ENCODE data around the gene N4BP2.

Gene N4BP2

DNA sequence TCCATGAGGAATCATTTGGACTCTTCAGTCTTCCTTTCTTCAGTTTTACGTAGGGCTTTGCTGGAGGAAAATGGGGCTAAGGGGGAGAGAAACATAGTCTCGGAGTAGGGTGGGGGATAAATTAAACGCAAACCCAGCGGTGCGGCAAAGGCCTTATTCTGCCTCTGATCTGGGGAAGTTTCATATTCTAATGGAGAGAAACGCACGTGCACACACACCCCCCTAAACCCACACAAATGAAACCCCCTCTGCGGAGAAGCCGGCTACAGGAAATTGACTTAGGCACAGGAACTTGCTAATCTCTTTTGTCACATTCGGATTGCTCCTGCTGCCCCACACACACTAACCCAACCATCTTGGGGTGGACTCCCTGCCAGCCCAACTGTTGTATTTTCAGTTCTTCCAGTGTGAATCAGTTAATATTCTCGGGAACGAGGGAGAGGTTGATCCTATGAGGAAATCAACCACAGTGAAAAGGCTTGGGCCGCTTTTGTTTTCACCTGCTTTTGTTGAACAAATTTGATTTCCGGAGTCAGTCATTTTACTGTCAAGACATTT is 140.2 kb downstream of the N4BP2 start, which contains the start of gene RHOH (continued):
- no peak for TF ChIP-seq ZNF354C (tag by site-specific recombination; IDR thresholded peaks at IDR 0.05; ENCODE audit: borderline replicate concordance, low read depth)
- TF ChIP-seq ZNF785 (tag by site-specific recombination; IDR thresholded peaks at IDR 0.05): no peak
- no peak for TF ChIP-seq ZNF529 (tag by site-specific recombination; IDR thresholded peaks at IDR 0.05; ENCODE audit: insufficient replicate concordance)
- TF ChIP-seq, protein P1, sequence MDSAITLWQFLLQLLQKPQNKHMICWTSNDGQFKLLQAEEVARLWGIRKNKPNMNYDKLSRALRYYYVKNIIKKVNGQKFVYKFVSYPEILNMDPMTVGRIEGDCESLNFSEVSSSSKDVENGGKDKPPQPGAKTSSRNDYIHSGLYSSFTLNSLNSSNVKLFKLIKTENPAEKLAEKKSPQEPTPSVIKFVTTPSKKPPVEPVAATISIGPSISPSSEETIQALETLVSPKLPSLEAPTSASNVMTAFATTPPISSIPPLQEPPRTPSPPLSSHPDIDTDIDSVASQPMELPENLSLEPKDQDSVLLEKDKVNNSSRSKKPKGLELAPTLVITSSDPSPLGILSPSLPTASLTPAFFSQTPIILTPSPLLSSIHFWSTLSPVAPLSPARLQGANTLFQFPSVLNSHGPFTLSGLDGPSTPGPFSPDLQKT (IDR thresholded peaks at IDR 0.05; ENCODE audit: borderline replicate concordance, low read depth, low read length): no peak
- no peak for TF ChIP-seq YY2 (tag by site-specific recombination; IDR thresholded peaks at IDR 0.05)
- no peak for TF ChIP-seq ZNF214 (tag by site-specific recombination; IDR thresholded peaks at IDR 0.05; ENCODE audit: borderline replicate concordance)
- no peak for TF ChIP-seq WT1 (tag by site-specific recombination; IDR thresholded peaks at IDR 0.05)

DNA sequence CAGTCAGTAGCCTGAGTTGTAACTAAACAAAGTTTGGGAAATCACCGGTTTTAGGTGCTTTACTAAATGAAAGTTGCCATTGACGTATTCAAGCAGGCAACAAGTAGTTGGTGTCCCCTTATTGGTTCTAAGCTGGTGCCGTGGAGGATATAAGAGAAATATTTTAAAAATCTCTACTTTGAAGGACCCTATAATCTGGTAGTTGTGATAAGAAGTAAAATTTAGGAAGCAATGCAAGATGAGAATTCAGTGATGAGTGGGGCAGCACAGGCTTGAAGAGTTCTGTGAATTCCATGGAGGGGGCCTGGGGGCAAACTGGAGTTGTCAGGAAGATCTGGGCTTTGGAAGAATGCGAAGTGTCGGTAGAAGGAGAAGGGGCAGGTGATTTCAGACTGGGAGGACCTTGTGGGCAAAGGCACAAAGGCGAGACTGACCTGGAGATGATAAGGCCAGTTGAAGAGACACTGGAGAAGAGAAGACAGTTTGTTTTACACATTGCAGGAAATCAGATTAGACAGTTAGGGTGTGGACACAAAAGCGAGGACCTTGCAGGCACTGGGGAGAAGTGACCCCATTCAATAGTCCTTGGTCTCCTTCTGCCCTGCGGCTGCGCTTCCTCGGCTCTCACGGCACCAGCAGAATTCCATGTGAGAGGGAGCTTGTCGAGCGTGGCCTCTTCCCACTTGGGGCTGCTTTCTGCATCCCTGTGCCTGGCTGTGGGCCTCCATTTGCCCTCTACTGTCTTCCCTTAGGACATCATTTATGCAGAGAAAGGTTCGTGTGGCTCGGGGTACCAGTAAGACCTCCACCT is 141.4 kb downstream of the N4BP2 start:
- ChIA-PET CTCF (no interaction called here), POLR2A (no interaction called here)
- H3K27ac ChIP-seq (ENCODE audit: extremely low read depth, low read depth, low read length): no peak overlapping the region

More for the DNA sequence above, 141.4 kb downstream of the N4BP2 start:
- no peak for TF ChIP-seq ZFP37 (tag by site-specific recombination; IDR thresholded peaks at IDR 0.05)
- TF ChIP-seq, protein P2, sequence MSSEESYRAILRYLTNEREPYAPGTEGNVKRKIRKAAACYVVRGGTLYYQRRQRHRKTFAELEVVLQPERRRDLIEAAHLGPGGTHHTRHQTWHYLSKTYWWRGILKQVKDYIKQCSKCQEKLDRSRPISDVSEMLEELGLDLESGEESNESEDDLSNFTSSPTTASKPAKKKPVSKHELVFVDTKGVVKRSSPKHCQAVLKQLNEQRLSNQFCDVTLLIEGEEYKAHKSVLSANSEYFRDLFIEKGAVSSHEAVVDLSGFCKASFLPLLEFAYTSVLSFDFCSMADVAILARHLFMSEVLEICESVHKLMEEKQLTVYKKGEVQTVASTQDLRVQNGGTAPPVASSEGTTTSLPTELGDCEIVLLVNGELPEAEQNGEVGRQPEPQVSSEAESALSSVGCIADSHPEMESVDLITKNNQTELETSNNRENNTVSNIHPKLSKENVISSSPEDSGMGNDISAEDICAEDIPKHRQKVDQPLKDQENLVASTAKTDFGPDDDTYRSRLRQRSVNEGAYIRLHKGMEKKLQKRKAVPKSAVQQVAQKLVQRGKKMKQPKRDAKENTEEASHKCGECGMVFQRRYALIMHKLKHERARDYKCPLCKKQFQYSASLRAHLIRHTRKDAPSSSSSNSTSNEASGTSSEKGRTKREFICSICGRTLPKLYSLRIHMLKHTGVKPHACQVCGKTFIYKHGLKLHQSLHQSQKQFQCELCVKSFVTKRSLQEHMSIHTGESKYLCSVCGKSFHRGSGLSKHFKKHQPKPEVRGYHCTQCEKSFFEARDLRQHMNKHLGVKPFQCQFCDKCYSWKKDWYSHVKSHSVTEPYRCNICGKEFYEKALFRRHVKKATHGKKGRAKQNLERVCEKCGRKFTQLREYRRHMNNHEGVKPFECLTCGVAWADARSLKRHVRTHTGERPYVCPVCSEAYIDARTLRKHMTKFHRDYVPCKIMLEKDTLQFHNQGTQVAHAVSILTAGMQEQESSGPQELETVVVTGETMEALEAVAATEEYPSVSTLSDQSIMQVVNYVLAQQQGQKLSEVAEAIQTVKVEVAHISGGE (tag by site-specific recombination; conservative IDR thresholded peaks at IDR 0.05; ENCODE audit: low read depth): no peak
- no peak for TF ChIP-seq ZNF155 (tag by site-specific recombination; IDR thresholded peaks at IDR 0.05)
- TF ChIP-seq KLF7 (tag by site-specific recombination; IDR thresholded peaks at IDR 0.05; ENCODE audit: borderline replicate concordance): no peak
- no peak for TF ChIP-seq ZNF16 (tag by site-specific recombination; IDR thresholded peaks at IDR 0.05; ENCODE audit: low read depth)
- TF ChIP-seq ZNF830 (tag by site-specific recombination; IDR thresholded peaks at IDR 0.05; ENCODE audit: low read depth): no peak
- TF ChIP-seq, protein P3, sequence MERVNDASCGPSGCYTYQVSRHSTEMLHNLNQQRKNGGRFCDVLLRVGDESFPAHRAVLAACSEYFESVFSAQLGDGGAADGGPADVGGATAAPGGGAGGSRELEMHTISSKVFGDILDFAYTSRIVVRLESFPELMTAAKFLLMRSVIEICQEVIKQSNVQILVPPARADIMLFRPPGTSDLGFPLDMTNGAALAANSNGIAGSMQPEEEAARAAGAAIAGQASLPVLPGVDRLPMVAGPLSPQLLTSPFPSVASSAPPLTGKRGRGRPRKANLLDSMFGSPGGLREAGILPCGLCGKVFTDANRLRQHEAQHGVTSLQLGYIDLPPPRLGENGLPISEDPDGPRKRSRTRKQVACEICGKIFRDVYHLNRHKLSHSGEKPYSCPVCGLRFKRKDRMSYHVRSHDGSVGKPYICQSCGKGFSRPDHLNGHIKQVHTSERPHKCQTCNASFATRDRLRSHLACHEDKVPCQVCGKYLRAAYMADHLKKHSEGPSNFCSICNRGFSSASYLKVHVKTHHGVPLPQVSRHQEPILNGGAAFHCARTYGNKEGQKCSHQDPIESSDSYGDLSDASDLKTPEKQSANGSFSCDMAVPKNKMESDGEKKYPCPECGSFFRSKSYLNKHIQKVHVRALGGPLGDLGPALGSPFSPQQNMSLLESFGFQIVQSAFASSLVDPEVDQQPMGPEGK (tag by site-specific recombination; IDR thresholded peaks at IDR 0.05): no peak
- no peak for TF ChIP-seq ZNF530 (tag by site-specific recombination; IDR thresholded peaks at IDR 0.05; ENCODE audit: low read depth)
- no peak for TF ChIP-seq ZNF311 (tag by site-specific recombination; IDR thresholded peaks at IDR 0.05; ENCODE audit: borderline replicate concordance)
- no peak for TF ChIP-seq TCF7L2 (IDR thresholded peaks at IDR 0.05; ENCODE audit: borderline replicate concordance, low read depth, low read length)
- no peak for TF ChIP-seq ZNF624 (tag by site-specific recombination; IDR thresholded peaks at IDR 0.05)
- TF ChIP-seq RBAK (tag by site-specific recombination; IDR thresholded peaks at IDR 0.05): no peak
- no peak for TF ChIP-seq ZBTB7A (tag by site-specific recombination; IDR thresholded peaks at IDR 0.05; ENCODE audit: low read depth)
- no peak for TF ChIP-seq ZNF610 (tag by site-specific recombination; IDR thresholded peaks at IDR 0.05; ENCODE audit: borderline replicate concordance)
- no peak for TF ChIP-seq ZNF24 (tag by site-specific recombination; IDR thresholded peaks at IDR 0.05)
- TF ChIP-seq, protein P4, sequence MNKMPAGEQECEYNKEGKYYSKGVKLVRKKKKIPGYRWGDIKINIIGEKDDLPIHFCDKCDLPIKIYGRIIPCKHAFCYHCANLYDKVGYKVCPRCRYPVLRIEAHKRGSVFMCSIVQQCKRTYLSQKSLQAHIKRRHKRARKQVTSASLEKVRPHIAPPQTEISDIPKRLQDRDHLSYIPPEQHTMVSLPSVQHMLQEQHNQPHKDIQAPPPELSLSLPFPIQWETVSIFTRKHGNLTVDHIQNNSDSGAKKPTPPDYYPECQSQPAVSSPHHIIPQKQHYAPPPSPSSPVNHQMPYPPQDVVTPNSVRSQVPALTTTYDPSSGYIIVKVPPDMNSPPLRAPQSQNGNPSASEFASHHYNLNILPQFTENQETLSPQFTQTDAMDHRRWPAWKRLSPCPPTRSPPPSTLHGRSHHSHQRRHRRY (tag by site-specific recombination; IDR thresholded peaks at IDR 0.05): no peak
- no peak for TF ChIP-seq GLIS1 (tag by site-specific recombination; IDR thresholded peaks at IDR 0.05)
- TF ChIP-seq ZNF354C (tag by site-specific recombination; IDR thresholded peaks at IDR 0.05; ENCODE audit: borderline replicate concordance, low read depth): no peak
- no peak for TF ChIP-seq KLF8 (tag by site-specific recombination; IDR thresholded peaks at IDR 0.05)
- TF ChIP-seq, protein P5, sequence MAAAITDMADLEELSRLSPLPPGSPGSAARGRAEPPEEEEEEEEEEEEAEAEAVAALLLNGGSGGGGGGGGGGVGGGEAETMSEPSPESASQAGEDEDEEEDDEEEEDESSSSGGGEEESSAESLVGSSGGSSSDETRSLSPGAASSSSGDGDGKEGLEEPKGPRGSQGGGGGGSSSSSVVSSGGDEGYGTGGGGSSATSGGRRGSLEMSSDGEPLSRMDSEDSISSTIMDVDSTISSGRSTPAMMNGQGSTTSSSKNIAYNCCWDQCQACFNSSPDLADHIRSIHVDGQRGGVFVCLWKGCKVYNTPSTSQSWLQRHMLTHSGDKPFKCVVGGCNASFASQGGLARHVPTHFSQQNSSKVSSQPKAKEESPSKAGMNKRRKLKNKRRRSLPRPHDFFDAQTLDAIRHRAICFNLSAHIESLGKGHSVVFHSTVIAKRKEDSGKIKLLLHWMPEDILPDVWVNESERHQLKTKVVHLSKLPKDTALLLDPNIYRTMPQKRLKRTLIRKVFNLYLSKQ (tag by site-specific recombination; IDR thresholded peaks at IDR 0.05; ENCODE audit: borderline replicate concordance): no peak
- no peak overlapping the region for H3K4me3 ChIP-seq (ENCODE audit: low read depth, low read length)
- no peaks in the 10 kb centered on the region for H3K36me3 ChIP-seq (ENCODE audit: control insufficient read depth in 2 of 2, insufficient read depth in 1 of 2, low read length in 2 of 2)
- H3K9me3 ChIP-seq (ENCODE audit: control insufficient read depth, insufficient read depth, low read depth, low read length): no peaks in the 10 kb centered on the region
- no peaks in the 10 kb centered on the region for H3K4me1 ChIP-seq (ENCODE audit: control insufficient read depth, insufficient read depth, low read length)

Data from HEK293 (cell line).